Effector CD8-positive, alpha-beta T cell (primary cell): Measurements from ENCODE around the gene PHF1.

Source experiments
- DNase-seq: peaks from one replicate; lab custom pipeline; 2025; lab: John Stamatoyannopoulos, UW

The PHF1 gene

GRCh38 chr6:33417903-33418689 is 7.3 kb downstream of the PHF1 start, which contains the start of gene CUTA:
Gene CUTA, minus strand, starts transcription at chr6:33418107. Its CDS starts 107 bp downstream, at chr6:33418000.
- peak; percentile 97 for DNase-seq

GRCh38 chr6:33418690-33419291 is 8.0 kb downstream of the PHF1 start:
- DNase-seq: peak; percentile 23

GRCh38 chr6:33419580-33420490 is 9.0 kb downstream of the PHF1 start, which contains the start of gene SYNGAP1:
Gene SYNGAP1, plus strand, starts transcription at chr6:33420065. Its CDS starts 200 bp downstream, at chr6:33420265.
- no peak for DNase-seq

- no peak for DNase-seq
Observed at GRCh38 chr6:33420491-33421343, 9.9 kb downstream of the PHF1 start.

GRCh38 chr6:33421344-33421643 is 10.5 kb downstream of the PHF1 start:
- no peak for DNase-seq

GRCh38 chr6:33423777-33424176 is 13.0 kb downstream of the PHF1 start:
- DNase-seq: no peak

- DNase-seq: no peak
Observed at GRCh38 chr6:33424855-33425667, 14.2 kb downstream of the PHF1 start.

GRCh38 chr6:33425668-33426577 is 15.1 kb downstream of the PHF1 start:
- peak; percentile 79 for DNase-seq

GRCh38 chr6:33426590-33427511 is 16.0 kb downstream of the PHF1 start:
- DNase-seq: peak; percentile 49

GRCh38 chr6:33427585-33428223 is 16.9 kb downstream of the PHF1 start:
- peak; percentile 59 for DNase-seq

GRCh38 chr6:33428224-33428965 is 17.6 kb downstream of the PHF1 start:
- no peak for DNase-seq

- no peak for DNase-seq
Observed at GRCh38 chr6:33428966-33429749, 18.3 kb downstream of the PHF1 start.

GRCh38 chr6:33429750-33430052 is 18.9 kb downstream of the PHF1 start:
- no peak for DNase-seq

- no peak for DNase-seq
Observed at GRCh38 chr6:33430334-33430733, 19.5 kb downstream of the PHF1 start.

- DNase-seq: peak; percentile 80
Observed at GRCh38 chr6:33430991-33431879, 20.4 kb downstream of the PHF1 start.
